ENCODE results near the gene ATXN7L3.
A peak's percentile ranks its signal among the peaks of the same experiment; 100 is the strongest.

ATXN7L3 gene

DNA sequence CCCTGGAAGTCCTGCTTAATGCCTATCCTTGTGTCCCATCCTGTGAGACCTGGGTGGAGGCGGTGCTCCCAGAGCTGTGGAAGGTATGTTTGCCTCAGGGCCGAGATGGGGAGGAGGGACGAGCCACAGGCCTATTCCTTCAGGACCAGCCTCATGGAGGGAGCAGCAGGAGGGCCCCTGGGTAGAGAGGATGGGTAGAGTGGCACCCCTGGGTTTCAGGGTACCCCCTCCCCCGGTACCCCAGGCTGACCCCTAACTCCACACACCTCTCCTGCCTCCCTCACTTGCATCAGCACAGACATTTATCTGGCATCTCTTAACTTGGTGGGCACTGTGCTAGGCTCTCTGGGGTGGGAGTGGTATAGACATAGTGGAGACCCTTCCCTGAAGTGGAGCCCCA lies 22.0 kb downstream of the ATXN7L3 start:
- Histone ChIP-seq H3K9me3 (ENCODE audit: low read length) (no peaks in the 10 kb centered on the region), H3K4me3 (ENCODE audit: low read depth in 1 of 2, low read length in 2 of 2) (no peak overlapping the region), H3K4me1 (ENCODE audit: insufficient read depth, low read length) (no peaks in the 10 kb centered on the region), H3K27ac (ENCODE audit: low read depth, low read length) (no peak overlapping the region), H3K27me3 (ENCODE audit: control insufficient read depth in 1 of 2, insufficient read depth in 2 of 2, low read length in 2 of 2) (no peaks in the 10 kb centered on the region), H3K36me3 (ENCODE audit: insufficient read depth, low read length) (peaks cover 10% of the 10 kb centered on the region), H3K9ac (ENCODE audit: low read length) (no peak overlapping the region)

DNA sequence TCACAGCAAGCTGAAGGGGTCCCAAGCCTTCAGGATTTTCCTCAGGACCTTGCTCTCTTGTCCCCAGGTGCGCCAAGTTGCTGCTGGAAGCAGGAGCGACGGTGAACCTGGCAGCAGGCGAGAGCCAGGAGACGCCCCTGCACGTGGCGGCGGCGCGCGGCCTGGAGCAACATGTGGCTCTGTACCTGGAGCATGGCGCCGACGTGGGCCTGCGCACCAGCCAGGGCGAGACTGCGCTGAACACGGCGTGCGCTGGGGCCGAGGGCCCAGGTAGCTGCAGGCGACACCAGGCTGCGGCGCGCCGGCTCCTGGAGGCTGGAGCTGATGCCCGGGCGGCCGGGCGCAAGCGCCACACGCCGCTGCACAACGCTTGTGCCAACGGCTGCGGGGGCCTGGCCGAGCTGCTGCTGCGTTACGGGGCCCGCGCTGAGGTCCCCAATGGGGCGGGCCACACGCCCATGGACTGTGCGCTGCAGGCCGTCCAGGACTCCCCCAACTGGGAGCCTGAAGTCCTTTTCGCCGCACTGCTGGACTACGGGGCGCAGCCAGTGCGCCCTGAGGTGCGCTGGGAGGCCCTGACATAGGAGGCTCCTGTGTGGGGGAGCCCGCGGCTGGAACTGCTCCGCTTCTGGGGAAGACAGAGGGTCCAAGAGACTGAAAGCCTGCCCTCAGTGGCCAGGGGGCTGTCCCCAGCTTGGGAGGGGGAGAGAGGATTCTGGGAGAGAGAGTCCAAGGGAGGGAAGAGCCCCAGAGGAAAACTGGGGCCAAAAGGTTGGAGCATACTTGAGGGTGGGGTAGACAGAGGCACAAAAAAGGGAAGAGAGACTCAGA lies 22.8 kb downstream of the ATXN7L3 start:
- H3K4me3 ChIP-seq (ENCODE audit: low read depth in 1 of 2, low read length in 2 of 2), result no peak overlapping the region
- H3K4me1 ChIP-seq (ENCODE audit: insufficient read depth, low read length), result no peaks in the 10 kb centered on the region
- no peak overlapping the region for H3K9ac ChIP-seq (ENCODE audit: low read length)
- H3K27ac ChIP-seq (ENCODE audit: low read depth, low read length), result no peak overlapping the region
- peaks cover 8% of the 10 kb centered on the region for H3K36me3 ChIP-seq (ENCODE audit: insufficient read depth, low read length)
- H3K27me3 ChIP-seq (ENCODE audit: control insufficient read depth in 1 of 2, insufficient read depth in 2 of 2, low read length in 2 of 2), result no peaks in the 10 kb centered on the region
- no peaks in the 10 kb centered on the region for H3K9me3 ChIP-seq (ENCODE audit: low read length)

DNA sequence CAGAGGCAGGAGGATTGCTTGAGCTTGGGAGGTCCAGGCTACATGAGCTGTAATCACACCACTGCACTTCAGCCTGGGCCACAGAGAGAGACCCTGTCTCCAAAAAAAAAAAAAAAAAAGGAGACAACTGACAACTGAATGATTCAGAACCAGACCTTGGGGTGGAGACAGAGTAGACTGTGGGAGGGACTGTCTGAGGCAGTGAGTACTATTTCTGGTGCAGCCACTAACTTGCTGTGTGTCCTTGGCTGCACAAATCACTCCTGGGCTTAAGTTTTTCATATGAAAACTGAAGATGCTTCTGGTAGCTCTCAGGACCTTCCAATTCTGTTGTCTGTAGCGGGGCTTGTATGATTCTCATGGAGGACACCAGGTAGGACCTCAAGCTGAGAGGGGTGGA lies 23.4 kb downstream of the ATXN7L3 start:
- H3K36me3 ChIP-seq (ENCODE audit: insufficient read depth, low read length), result peaks cover 4% of the 10 kb centered on the region
- H3K9ac ChIP-seq (ENCODE audit: low read length), result no peak overlapping the region
- no peaks in the 10 kb centered on the region for H3K9me3 ChIP-seq (ENCODE audit: low read length)
- no peak overlapping the region for H3K4me3 ChIP-seq (ENCODE audit: low read depth in 1 of 2, low read length in 2 of 2)
- no peaks in the 10 kb centered on the region for H3K27me3 ChIP-seq (ENCODE audit: control insufficient read depth in 1 of 2, insufficient read depth in 2 of 2, low read length in 2 of 2)
- no peak overlapping the region for H3K27ac ChIP-seq (ENCODE audit: low read depth, low read length)
- H3K4me1 ChIP-seq (ENCODE audit: insufficient read depth, low read length), result no peaks in the 10 kb centered on the region

GRCh38 chr17:44174427-44174826 lies 25.3 kb downstream of the ATXN7L3 start:
- no peaks in the 10 kb centered on the region for H3K9me3 ChIP-seq (ENCODE audit: low read length)
- no peaks in the 10 kb centered on the region for H3K27me3 ChIP-seq (ENCODE audit: control insufficient read depth in 1 of 2, insufficient read depth in 2 of 2, low read length in 2 of 2)
- peaks cover 4% of the 10 kb centered on the region for H3K36me3 ChIP-seq (ENCODE audit: insufficient read depth, low read length)
- peaks cover 8% of the 10 kb centered on the region for H3K4me1 ChIP-seq (ENCODE audit: insufficient read depth, low read length)
- no peak overlapping the region for H3K27ac ChIP-seq (ENCODE audit: low read depth, low read length)
- no peak overlapping the region for H3K4me3 ChIP-seq (ENCODE audit: low read depth in 1 of 2, low read length in 2 of 2)
- H3K9ac ChIP-seq (ENCODE audit: low read length), result no peak overlapping the region

DNA sequence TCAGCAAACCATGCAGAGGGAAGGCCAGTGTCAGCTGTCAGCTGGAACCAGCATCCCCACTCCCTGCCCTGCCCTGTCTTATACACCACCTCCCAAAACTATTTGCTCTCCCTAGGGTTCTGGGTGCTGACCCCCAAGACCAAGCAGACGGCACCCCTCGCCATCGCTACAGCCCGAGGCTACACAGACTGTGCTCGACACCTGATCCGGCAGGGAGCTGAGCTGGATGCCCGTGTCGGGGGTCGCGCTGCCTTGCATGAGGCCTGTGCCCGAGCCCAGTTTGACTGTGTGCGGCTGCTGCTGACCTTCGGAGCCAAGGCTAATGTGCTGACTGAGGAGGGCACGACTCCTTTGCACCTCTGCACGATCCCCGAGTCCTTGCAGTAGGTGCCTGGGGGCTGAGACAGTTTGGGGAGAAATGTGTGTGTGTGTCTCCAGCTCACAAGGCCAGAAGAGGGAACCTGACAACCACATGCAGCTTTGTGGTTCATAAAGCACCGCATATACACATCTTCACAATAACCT lies 27.7 kb downstream of the ATXN7L3 start:
- no peaks in the 10 kb centered on the region for H3K36me3 ChIP-seq (ENCODE audit: insufficient read depth, low read length)
- H3K4me3 ChIP-seq (ENCODE audit: low read depth in 1 of 2, low read length in 2 of 2), result no peak overlapping the region
- no peaks in the 10 kb centered on the region for H3K27me3 ChIP-seq (ENCODE audit: control insufficient read depth in 1 of 2, insufficient read depth in 2 of 2, low read length in 2 of 2)
- H3K27ac ChIP-seq (ENCODE audit: low read depth, low read length), result no peak overlapping the region
- H3K4me1 ChIP-seq (ENCODE audit: insufficient read depth, low read length), result peaks cover 16% of the 10 kb centered on the region
- no peak overlapping the region for H3K9ac ChIP-seq (ENCODE audit: low read length)
- no peaks in the 10 kb centered on the region for H3K9me3 ChIP-seq (ENCODE audit: low read length)

GRCh38 chr17:44170499-44171201 lies 29.0 kb downstream of the ATXN7L3 start, which contains the start of gene ASB16:
Gene ASB16 (plus strand): TSS chr17:44170704. CDS start chr17:44170790, 86 bp downstream.
- H3K4me3 ChIP-seq (ENCODE audit: low read depth in 1 of 2, low read length in 2 of 2), result peak within 1 kb of the TSS; percentile 18 to 60
- H3K36me3 ChIP-seq (ENCODE audit: insufficient read depth, low read length), result no peaks in the 10 kb centered on the region
- H3K9me3 ChIP-seq (ENCODE audit: low read length), result no peaks in the 10 kb centered on the region
- peaks cover 16% of the 10 kb centered on the region for H3K4me1 ChIP-seq (ENCODE audit: insufficient read depth, low read length)
- H3K9ac ChIP-seq (ENCODE audit: low read length), result peak within 1 kb of the TSS; percentile 53
- peak within 1 kb of the TSS; percentile 35 for H3K27ac ChIP-seq (ENCODE audit: low read depth, low read length)
- H3K27me3 ChIP-seq (ENCODE audit: control insufficient read depth in 1 of 2, insufficient read depth in 2 of 2, low read length in 2 of 2), result no peaks in the 10 kb centered on the region

GRCh38 chr17:44170135-44170498 lies 29.6 kb downstream of the ATXN7L3 start:
- Histone ChIP-seq H3K27ac (ENCODE audit: low read depth, low read length) (peak overlapping the region; percentile 35), H3K27me3 (ENCODE audit: control insufficient read depth in 1 of 2, insufficient read depth in 2 of 2, low read length in 2 of 2) (no peaks in the 10 kb centered on the region), H3K9ac (ENCODE audit: low read length) (no peak overlapping the region), H3K9me3 (ENCODE audit: low read length) (no peaks in the 10 kb centered on the region), H3K4me3 (ENCODE audit: low read depth in 1 of 2, low read length in 2 of 2) (peak overlapping the region in 1 of 2 donors; percentile 60), H3K36me3 (ENCODE audit: insufficient read depth, low read length) (no peaks in the 10 kb centered on the region), H3K4me1 (ENCODE audit: insufficient read depth, low read length) (peaks cover 16% of the 10 kb centered on the region)

DNA sequence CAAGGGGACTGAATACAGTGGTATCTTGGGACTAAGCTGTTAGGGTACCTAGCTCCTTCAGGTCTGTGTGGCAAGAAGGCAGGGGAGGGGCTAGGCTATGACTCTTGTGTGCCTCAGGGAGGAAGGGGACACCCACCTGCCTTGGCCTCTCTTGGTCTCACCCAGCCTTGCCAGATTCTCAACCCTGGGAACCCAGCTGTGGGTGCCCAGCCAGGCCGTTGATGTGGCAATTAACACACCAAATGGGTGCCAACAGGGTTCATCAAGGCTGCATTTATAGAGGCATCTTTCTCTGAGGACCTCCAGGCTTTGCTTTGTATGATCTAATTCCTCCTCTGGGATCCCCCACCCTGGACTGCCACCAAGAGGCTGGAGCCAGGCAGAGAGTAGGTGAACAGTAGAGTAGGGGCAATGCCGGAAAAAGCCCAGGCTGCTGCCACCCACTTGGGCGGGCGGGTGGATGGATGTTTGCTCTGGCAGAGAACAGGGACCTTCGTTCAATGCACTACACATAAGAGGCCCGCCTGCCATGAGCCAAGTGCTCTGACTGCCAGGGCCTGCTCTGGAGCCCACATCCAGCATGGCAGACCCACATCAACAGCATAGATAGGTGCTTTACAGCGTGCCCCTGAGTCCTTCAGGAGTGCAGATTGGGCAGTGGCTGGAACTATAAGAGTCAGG lies 32.4 kb downstream of the ATXN7L3 start:
- no peak overlapping the region for H3K9ac ChIP-seq (ENCODE audit: low read length)
- no peaks in the 10 kb centered on the region for H3K9me3 ChIP-seq (ENCODE audit: low read length)
- no peak overlapping the region for H3K27ac ChIP-seq (ENCODE audit: low read depth, low read length)
- H3K36me3 ChIP-seq (ENCODE audit: insufficient read depth, low read length), result no peaks in the 10 kb centered on the region
- no peak overlapping the region for H3K4me3 ChIP-seq (ENCODE audit: low read depth in 1 of 2, low read length in 2 of 2)
- H3K27me3 ChIP-seq (ENCODE audit: control insufficient read depth in 1 of 2, insufficient read depth in 2 of 2, low read length in 2 of 2), result no peaks in the 10 kb centered on the region
- peaks cover 16% of the 10 kb centered on the region for H3K4me1 ChIP-seq (ENCODE audit: insufficient read depth, low read length)

DNA sequence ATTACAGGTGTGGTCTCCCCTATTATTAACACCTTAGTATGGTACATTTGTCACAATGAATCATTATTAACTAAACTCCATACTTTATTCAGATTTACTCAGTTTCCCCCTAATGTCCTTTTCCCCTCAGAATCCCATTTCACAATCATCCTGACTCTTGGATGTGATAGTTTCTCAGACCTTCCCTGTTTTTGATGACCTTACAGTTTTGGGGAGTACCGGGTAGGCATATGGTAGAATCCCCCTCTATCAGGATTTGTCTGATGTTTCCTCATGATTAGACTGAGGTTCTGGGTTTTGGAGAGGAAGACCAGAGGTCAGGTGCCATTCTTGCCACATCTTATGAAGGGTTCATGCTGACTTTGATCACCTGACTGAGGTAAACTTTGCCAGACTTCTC lies 35.2 kb downstream of the ATXN7L3 start:
- no peaks in the 10 kb centered on the region for H3K36me3 ChIP-seq (ENCODE audit: insufficient read depth, low read length)
- H3K4me3 ChIP-seq (ENCODE audit: low read depth in 1 of 2, low read length in 2 of 2), result no peak overlapping the region
- peaks cover 8% of the 10 kb centered on the region for H3K4me1 ChIP-seq (ENCODE audit: insufficient read depth, low read length)
- no peak overlapping the region for H3K27ac ChIP-seq (ENCODE audit: low read depth, low read length)
- no peak overlapping the region for H3K9ac ChIP-seq (ENCODE audit: low read length)
- no peaks in the 10 kb centered on the region for H3K9me3 ChIP-seq (ENCODE audit: low read length)
- H3K27me3 ChIP-seq (ENCODE audit: control insufficient read depth in 1 of 2, insufficient read depth in 2 of 2, low read length in 2 of 2), result no peaks in the 10 kb centered on the region

GRCh38 chr17:44159519-44160210 lies 40.0 kb downstream of the ATXN7L3 start:
- H3K36me3 ChIP-seq (ENCODE audit: insufficient read depth, low read length), result no peaks in the 10 kb centered on the region
- no peak overlapping the region for H3K4me3 ChIP-seq (ENCODE audit: low read depth in 1 of 2, low read length in 2 of 2)
- no peak overlapping the region for H3K9ac ChIP-seq (ENCODE audit: low read length)
- H3K4me1 ChIP-seq (ENCODE audit: insufficient read depth, low read length), result no peaks in the 10 kb centered on the region
- H3K27me3 ChIP-seq (ENCODE audit: control insufficient read depth in 1 of 2, insufficient read depth in 2 of 2, low read length in 2 of 2), result no peaks in the 10 kb centered on the region
- H3K9me3 ChIP-seq (ENCODE audit: low read length), result no peaks in the 10 kb centered on the region
- no peak overlapping the region for H3K27ac ChIP-seq (ENCODE audit: low read depth, low read length)

DNA sequence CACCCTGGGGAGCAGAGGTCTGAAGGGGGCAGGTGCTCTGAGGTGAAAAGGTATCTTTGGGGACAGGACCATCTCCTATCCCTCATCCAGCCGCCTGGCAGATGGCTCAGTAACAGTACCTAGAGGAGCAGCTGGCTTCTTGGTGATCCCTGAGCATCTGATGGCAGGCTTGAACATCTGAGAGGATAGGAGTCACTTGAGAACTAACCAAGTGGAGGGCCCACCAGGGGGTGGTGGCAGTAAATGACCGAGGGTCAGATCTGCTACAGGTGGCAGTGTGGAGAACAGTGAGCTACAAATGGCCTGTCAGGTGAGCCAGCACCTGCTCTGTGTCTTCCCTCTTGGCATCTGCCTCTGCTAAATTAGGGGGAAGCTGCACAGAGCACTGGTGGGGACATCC lies 44.2 kb downstream of the ATXN7L3 start:
- H3K36me3 ChIP-seq (ENCODE audit: insufficient read depth, low read length), result no peaks in the 10 kb centered on the region
- H3K9me3 ChIP-seq (ENCODE audit: low read length), result no peaks in the 10 kb centered on the region
- no peak overlapping the region for H3K27ac ChIP-seq (ENCODE audit: low read depth, low read length)
- H3K9ac ChIP-seq (ENCODE audit: low read length), result no peak overlapping the region
- no peaks in the 10 kb centered on the region for H3K27me3 ChIP-seq (ENCODE audit: control insufficient read depth in 1 of 2, insufficient read depth in 2 of 2, low read length in 2 of 2)
- H3K4me3 ChIP-seq (ENCODE audit: low read depth in 1 of 2, low read length in 2 of 2), result no peak overlapping the region
- no peaks in the 10 kb centered on the region for H3K4me1 ChIP-seq (ENCODE audit: insufficient read depth, low read length)

All from muscle layer of colon (tissue), 2 donors.